GM06990 (cell line): Measurements from ENCODE around the gene MRPL19.
"Not testable (repeated sequence)": the region's sequence is repeated elsewhere in the genome, so short reads cannot be mapped to it uniquely, and the experiment has no call there.

ENCODE experiments used
- DNase-seq: peaks from one replicate; pipeline ENCODE4 v3.0.0-alpha.2; 2011; ENCODE audit not compliant: insufficient read length; ENCODE audit errors: extremely low read depth
- H3K27me3 ChIP-seq: replicated peaks from 2 replicates; pipeline ENCODE4 v1.6.0; 2011; ENCODE audit warnings: low read length; ENCODE audit not compliant: control insufficient read depth, insufficient read depth
- H3K36me3 ChIP-seq: 2 replicates; pipeline ENCODE4 v1.5.1; 2011; ENCODE audit warnings: low read length; ENCODE audit not compliant: control insufficient read depth, insufficient read depth
- H3K4me3 ChIP-seq: replicated peaks from 2 replicates; pipeline ENCODE4 v1.5.1; 2011; ENCODE audit warnings: low read depth, mild to moderate bottlenecking, control low read depth, low read length
- CTCF ChIP-seq: IDR thresholded peaks from 2 replicates; pipeline ENCODE4 v1.5.1; 2011; ENCODE audit warnings: low read length, control low read depth, mild to moderate bottlenecking, inconsistent platforms; ENCODE audit not compliant: insufficient read depth, poor library complexity, severe bottlenecking

The MRPL19 gene

GRCh38 chr2:75667884-75668283 is 21.3 kb downstream of the MRPL19 start:
- Histone ChIP-seq H3K27me3 (no peaks in the 10 kb centered on the region), H3K36me3 (no peaks in the 10 kb centered on the region; the same call in 1 of the 2 replicates), H3K4me3 (no peak overlapping the region)
- no peak for TF ChIP-seq CTCF
- no peak for DNase-seq

GRCh38 chr2:75675423-75675822 is 28.8 kb downstream of the MRPL19 start:
- H3K4me3 ChIP-seq, H3K36me3 ChIP-seq, H3K27me3 ChIP-seq, DNase-seq: not testable (repeated sequence)

- no peak for DNase-seq
- TF ChIP-seq CTCF = no peak
- Histone ChIP-seq H3K36me3 (no peaks in the 10 kb centered on the region), H3K4me3 (no peak overlapping the region), H3K27me3 (no peaks in the 10 kb centered on the region)
Measured at GRCh38 chr2:75675908-75676307, 29.3 kb downstream of the MRPL19 start.

GRCh38 chr2:75676464-75676863 is 29.9 kb downstream of the MRPL19 start:
- no peak for DNase-seq
- Histone ChIP-seq H3K36me3 (peaks cover 3% of the 10 kb centered on the region), H3K27me3 (no peaks in the 10 kb centered on the region), H3K4me3 (no peak overlapping the region)
- TF ChIP-seq CTCF = no peak

GRCh38 chr2:75679556-75679955 is 33.0 kb downstream of the MRPL19 start:
- Histone ChIP-seq H3K27me3 (no peaks in the 10 kb centered on the region), H3K36me3 (peaks cover 6% of the 10 kb centered on the region), H3K4me3 (no peak overlapping the region)
- DNase-seq = no peak
- no peak for TF ChIP-seq CTCF

GRCh38 chr2:75680402-75680801 is 33.8 kb downstream of the MRPL19 start:
- Histone ChIP-seq H3K4me3 (no peak overlapping the region), H3K27me3 (no peaks in the 10 kb centered on the region), H3K36me3 (peaks cover 6% of the 10 kb centered on the region)
- no peak for TF ChIP-seq CTCF
- DNase-seq = no peak

GRCh38 chr2:75683430-75683829 is 36.8 kb downstream of the MRPL19 start:
- peaks cover 15% of the 10 kb centered on the region for H3K36me3 ChIP-seq
- H3K4me3 ChIP-seq, DNase-seq, H3K27me3 ChIP-seq: not testable (repeated sequence)
